HG02973 (cell line): ENCODE data around the gene CCT5.

Source experiments
- ATAC-seq: cut with Tn5 transposase; IDR thresholded peaks from one replicate; pipeline ENCODE4 v1.9.1; 2021; ENCODE audit warnings: moderate library complexity; ENCODE audit not compliant: unreplicated experiment

The CCT5 gene

DNA sequence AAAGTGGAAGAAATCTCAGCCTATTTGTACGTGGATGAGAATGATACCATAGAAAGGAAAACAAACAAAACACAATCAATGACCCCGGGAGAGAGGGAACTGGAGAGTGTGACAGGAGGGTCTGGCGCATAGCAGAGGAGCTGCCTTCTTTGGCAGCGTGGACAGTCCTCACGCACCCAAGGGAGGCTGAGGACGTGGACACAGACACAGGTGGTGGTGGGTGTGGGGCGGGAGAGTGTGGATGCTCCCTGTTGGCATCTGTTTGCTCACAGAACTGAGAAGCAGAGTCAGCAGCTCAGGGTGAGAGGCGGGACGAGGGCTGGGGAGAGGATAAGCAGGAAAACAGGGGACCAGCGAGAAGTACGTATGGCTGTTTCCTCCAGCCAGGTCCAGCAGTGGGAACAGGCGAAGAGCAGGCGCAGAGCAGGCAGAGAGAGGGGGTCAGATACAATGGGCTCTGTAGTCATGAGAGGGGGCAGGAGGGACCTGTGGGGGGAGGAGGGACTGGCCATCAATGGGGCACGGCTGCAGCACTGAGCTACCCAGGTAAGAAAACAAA, 47.6 kb downstream of the CCT5 start:
- ATAC-seq = no peak

DNA sequence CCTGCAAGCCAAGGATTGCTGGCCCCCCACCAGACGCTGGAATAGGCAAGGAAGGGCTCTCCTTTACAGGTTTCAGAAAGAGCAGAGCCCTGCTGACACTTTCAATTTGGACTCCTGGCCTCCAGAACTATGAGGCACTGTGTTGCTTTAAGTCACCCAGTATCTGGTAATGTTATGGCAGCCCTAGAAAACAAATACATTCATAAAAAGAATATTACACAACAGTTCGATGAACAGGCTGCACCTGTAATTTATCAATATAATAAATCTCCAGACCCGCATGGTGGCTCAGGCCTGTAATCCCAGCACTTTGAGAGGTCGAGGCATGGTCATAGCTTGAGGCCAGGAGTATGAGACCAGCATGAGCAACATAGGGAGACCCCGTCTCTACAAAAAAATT, 50.2 kb downstream of the CCT5 start:
- ATAC-seq = no peak

DNA sequence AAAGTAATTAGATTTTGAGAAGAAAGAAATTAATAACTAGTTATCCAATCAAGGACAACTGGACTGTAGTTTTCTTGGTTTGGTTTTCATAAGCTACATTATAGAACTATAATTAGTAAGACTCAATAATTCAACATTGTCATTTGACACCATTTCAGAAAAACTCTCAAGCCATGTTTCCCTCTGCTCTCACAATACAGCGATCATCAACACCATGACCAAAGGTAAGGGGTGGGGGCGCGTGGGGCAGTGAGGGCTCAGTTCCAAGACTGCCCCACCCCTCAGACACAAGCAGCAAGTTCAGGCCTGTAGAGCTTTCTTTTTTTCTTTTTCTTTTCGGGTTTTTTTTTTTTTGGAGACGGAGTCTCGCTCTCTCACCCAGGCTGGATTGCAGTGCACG, 51.2 kb downstream of the CCT5 start:
- no peak for ATAC-seq

DNA sequence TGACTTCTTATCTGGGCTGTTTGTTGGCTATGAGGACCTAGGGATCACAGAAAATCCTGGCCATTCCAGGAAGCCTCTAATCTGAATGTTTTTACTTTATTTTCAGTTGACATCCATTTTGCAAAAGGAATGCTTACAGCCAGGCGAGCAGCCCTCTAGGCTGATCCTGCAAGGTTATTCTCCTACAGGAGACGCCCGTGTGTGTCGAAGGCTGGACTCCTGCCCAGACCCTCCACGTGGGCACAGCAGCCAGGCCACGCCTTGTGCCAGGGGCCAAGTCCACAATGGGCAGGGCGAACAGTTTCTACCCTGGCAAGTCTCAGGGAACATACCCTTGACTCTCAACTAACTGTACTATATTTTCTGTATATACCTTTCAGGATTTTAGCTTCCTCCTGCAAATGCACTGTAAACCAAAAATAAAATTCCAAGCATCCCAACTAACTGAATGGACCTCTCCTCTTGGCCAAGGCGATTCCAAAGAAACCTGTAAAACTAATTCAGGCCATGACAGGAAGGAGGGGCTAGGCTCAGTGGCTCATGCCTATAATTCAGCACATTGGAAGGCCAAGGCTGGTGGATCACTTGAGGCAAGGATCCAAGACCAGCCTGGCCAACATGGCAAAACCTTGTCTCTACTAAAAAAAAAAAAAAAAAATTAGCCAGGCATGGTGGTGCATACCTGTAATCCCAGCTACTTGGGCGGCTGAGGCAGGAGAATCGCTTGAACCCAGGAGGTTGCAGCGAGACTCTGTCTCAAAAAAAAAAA, 51.9 kb downstream of the CCT5 start:
- no peak for ATAC-seq

DNA sequence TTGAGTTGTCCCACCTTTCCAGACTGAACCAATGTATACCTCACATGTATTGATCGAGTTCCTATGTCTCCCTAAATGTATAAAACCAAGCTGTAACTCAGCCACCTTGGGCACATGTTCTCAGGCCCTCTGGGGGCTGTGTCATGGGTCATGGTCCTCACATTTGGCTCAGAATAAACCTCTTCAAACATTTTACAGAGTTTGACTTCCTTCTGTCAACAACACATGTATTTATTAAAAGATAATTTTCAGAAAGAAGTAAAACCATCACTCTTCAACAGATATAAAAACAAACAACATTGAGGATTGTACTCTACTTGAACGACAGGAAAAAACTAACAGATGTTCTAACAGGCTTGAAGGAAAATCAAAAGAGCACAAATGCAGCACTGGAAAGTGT, 53.1 kb downstream of the CCT5 start:
- no peak for ATAC-seq

DNA sequence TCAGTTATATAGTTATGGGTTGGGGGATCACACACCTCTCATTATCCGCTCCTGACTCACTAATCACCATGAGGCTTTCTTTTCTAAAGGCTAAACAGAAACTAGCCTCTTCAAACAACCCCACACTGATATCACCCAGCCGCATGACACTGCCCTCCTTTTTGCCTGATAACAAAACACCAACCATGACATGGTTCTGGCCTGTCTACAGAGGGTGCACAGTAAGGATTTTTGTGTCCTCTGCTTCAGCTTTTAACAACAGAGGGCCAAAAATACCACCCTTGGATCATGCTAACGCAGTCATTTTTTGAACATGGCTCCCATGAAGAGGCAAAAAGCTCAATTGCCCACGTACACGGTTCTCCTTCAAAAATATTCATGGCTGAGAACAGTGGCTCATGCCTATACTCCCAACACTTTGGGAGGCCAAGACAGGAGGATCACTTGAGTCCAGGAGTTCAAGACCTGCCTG, 53.7 kb downstream of the CCT5 start:
- ATAC-seq = no peak

DNA sequence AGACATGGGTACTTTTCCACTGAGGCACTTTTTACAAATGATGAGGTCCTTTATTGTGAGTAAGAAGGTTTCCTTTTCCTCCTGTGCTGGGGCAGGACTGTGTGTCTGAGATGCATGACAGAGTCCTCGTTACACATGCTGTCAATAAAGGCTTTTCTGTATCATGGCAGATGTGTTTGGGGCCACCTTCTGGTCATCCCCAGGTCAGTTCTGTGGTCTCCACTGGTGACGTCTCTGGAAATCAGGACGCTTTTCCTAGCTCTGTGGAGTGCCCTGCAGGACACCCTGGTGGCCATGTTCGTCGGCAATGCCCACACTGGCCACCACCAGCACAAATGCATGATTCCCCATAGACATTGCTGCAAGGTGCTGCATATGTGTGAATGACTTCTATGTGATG, 54.9 kb downstream of the CCT5 start:
- no peak for ATAC-seq

DNA sequence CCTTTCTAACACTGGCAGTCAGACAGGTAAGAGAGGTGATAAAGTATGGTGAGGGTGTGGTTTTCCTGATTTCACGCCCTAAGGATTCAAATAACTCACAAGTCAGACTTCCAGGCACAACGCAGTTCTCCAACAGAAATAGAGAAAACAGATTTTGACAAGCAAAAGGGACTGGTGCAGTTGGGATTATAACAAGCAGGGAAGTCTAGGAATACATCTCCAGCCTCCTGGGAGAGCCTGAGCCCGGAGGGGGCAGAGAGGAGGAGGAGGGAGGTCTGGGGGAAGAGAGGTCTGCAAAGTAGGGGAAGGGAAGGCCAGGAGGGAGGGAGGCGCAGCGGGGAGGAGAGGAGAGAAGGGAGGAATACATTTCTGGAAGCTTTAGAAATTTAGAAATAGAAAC, 56.0 kb downstream of the CCT5 start:
- ATAC-seq = no peak

DNA sequence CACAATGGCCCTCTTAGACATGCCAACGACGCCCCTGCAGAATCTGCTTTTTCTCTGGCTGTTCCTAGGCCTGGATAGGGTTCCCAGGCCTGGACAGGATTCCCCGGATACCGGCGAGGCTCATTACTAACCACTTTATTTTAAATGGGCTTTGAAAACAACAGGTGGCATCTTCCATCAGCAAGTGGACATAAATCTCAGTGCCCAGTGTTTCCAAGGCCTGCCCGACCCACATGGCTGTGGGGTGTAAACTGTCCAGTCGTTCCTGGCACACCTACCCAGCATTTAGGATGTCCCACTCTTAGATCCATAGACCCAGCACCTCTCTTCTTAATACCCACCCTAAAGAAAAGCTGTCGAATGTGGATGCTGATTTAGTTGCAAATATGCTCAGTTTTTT, 56.7 kb downstream of the CCT5 start:
- ATAC-seq = no peak

DNA sequence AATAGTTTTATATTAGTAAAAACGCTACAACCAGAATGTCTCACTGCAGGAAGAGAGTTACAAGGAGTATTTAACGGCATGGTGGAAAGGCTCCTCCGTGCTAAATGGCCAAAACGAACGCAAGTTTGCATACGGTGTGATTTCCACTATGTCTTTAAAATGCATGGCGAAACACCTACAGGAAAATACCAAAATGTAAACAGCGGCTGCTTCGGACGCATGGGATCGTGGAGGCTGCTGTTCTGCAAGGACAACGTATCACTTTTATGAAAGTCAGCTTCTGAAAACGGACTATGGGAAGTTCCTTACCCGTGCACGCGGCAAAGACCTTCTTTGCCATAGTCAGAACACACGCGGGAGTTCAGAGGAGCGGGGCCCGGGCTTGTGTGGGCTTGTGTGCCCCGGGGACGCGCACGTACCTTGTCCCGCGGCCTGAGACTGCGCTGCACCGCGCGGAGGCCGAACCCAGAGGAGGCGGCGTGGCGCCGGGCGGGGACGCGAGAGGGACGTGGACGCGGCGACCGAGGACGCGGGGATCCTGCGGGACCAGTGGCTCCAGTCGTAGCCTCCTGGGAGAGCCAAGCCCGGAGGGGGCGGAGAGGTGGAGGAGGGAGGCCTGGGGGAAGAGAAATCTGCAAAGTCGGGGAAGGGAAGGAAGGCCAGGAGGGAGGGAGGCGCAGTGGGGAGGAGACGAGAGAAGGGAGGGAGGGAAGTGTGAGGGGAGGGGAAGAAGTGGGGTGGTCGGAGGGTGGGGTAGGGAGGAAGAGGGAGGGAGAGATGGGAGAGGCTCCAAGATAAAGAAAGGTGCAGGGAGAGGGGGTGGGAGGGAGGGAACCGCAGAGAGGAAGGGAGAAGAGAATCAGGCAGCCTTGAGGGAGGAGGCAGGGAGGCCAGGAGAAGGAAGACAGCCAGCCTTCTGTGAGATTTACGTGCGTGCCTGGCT, 57.4 kb downstream of the CCT5 start, which contains the start of gene CMBL:
TSS of gene CMBL (minus strand) at position 697 of the 943 bp plus-strand sequence. CDS start 17,140 bp downstream, outside the sequence.
- ATAC-seq = no peak

DNA sequence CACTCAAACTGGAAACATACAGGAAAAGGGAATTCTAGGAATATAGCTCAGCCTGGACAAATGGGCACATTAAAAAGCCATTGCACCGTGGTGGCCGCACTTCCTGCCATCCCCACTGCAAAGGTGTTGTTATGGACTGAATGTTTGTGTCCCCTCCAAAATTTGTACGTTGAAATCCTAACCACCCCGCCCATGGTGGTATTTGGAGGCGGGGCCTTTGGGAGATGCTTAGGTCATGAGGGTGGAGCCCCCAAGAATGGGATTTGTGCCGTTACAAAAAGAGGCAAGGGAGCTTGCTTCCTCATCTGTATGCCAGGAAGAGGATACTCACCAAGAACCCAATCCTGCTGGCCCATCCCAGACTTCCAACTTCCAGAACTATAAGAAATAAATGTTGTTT, 58.8 kb downstream of the CCT5 start:
- ATAC-seq = no peak

DNA sequence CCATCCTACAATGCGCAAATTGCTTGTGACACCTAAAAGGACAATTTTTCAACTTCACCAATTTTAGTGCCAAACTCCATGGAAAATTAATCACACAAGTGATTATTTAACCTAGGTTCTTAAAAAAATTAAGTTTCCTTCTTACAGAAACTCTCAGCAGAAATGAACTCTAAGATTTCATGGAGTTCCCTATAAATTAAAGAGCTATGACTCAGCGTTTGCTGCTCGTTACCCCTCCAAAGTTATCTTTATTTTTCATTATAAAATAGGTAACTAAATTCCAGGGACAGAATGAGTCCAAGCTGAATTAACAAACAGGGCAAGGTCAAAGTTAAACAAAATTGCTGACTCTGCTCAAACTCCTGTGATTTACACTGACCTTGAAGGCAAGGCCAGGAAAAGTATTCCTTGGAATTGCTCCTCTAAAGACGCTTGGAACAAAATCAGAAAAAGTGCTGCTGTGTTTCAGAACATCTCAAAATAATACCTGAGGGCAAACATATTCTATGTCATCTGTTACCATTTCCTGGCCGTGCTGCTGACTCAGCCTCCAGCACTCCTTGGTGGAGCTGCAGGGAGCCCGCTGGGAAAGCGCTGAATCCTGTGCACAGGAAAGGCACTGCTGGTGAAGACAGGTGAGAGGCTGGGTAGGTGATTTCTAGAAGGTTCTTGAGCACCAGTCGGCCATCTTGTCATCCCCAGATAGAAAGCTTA, 60.1 kb downstream of the CCT5 start:
- no peak for ATAC-seq

DNA sequence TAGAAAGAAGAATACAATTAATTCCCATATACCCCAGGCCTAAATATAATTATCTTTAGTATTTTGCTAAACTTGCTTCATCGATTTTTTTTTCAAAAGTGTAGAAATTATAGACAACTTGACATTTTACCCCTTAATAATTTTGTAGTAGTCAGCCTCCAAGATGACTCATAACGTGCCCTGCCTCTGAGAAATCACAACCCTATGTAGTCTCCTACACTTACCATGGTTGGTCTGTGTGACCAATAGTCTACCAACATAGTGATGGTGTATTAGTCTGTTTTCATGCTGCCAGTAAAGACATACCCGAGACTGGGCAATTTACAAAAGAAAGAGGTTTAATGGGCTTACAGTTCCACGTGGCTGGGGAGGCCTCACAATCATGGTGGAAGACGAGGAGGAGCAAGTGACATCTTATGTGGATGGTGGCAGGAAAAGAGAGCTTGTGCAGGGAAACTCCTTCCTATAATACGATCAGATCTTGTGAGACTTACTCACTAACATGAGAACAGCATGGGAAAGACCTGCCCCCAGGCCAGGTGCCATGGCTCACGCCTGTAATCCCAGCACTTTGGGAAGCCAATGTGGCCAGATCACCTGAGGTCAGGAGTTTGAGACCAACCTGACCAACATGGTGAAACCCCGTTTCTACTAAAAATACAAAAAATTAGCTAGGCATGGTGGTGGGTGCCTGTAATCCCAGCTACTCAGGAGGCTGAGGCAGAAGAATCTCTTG, 60.9 kb downstream of the CCT5 start:
- ATAC-seq = peak; percentile 78

DNA sequence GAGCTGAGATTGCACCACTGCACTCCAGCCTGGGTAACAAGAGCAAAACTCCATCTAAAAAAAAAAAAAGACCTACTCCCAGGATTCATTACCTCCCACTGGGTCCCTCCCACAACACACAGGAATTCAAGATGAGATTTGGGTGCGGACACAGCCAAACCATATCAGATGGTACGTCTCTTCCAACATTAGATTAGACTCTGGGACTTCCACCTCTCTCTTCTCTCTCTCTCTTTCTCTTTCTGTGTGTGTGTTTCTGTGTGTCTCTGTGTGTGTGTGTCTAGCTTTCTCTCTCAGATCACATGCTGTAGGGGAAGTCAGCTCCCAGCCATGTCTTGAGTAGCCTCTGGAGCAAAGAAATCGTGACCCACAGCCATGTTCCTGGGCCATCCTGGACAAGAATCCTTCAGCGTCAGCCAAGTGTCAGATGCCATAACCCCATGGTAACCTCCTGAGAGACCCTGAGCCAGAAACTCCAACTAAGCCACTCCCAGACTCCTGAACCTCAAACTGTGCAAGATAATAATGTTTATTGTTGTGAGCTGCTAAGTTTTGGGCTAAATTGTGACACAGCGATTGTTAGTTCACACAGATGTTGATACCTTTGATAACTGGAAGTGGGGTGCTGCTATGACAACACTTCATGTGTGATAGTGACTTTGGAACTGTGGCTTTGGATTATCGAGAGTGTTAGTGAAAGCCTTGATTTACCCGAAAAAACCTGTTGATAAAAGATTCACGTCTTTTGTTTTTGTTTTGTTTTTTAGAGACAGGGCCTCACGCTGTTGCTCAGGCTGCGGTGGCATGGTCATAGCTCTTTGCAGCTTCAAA, 61.7 kb downstream of the CCT5 start:
- no peak for ATAC-seq

DNA sequence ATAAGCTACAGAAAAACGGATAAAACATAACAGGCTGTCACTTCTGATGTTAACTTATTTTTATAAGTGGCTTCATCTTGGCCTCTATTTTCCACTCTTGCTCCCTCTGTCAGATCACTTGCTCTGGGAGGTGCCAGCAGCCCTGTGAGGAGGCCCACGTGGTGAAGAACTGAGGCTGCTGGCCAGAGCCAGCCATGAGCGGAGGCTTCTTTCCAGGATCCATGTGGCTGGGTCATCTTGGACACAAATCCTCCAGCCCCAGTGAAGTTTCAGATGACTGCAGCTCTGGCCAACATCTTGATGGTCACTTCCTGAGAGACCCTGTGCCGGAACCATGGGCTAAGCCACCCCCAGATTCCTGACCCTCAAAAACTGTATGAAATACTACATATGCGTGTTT, 65.1 kb downstream of the CCT5 start:
- ATAC-seq = no peak
